ENCODE measurements around the gene CCDC77. TPM values are rescaled to one million over a fixed set of nuclear protein-coding genes. Genes with fewer than 3 reads are reported as not detected.

Gene CCDC77
- total and polyA plus RNA-seq, 2 donors (not counting 1 experiment from before 2014, with no cell fraction given): 6.8 to 8.8 TPM

DNA sequence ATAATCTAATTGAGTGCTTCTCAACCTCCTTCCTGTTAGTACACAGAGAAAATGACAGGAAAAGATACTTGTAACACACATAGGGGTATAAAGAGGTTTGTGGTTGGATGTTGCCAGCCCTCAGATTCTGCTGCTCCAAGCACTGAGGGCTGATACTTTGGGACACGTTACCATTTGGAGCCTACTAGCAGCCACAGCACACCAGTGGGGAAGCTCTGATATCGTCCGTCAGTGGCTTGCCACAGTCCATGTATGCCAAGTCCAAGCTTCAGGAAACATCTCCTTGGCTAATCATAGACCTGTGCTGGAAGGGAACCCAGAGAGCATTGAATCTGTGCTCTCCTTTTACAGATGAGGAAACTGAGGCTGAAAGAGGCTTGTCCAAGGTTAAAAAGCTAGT is 80.6 kb downstream of the CCDC77 start:
- Histone ChIP-seq H3K4me1 (ENCODE audit: control insufficient read depth, extremely low read depth, insufficient read depth, low read length) (no peaks in the 10 kb centered on the region), H3K79me2 (ENCODE audit: control insufficient read depth, insufficient read depth, low read length) (no peaks in the 10 kb centered on the region), H3K4me3 (replicated peaks in 1 of 4; ENCODE audit: control extremely low read depth in 1 of 4, insufficient read depth in 1 of 4, low read depth in 3 of 4, low read length in 4 of 4) (no peak overlapping the region), H3K36me3 (ENCODE audit: control insufficient read depth, insufficient read depth, low read length) (no peaks in the 10 kb centered on the region), H3K9me3 (ENCODE audit: control insufficient read depth, insufficient read depth, low read depth, low read length) (no peaks in the 10 kb centered on the region), H4K20me1 (ENCODE audit: control insufficient read depth, extremely low read depth, insufficient read depth, low read length) (no peaks in the 10 kb centered on the region), H3K27ac (ENCODE audit: insufficient read depth, low read length) (no peak overlapping the region), H2AFZ (ENCODE audit: low read length) (no peak overlapping the region), H3K4me2 (ENCODE audit: extremely low read depth, insufficient read depth, low read length) (no peak overlapping the region), H3K9ac (ENCODE audit: insufficient read depth, low read length) (no peak overlapping the region), H3K27me3 (ENCODE audit: control insufficient read depth, insufficient read depth, low read length) (peaks cover 18% of the 10 kb centered on the region)
- DNase-seq (ENCODE audit: low read depth in 2 of 2): no peak
- TF ChIP-seq, protein P1, sequence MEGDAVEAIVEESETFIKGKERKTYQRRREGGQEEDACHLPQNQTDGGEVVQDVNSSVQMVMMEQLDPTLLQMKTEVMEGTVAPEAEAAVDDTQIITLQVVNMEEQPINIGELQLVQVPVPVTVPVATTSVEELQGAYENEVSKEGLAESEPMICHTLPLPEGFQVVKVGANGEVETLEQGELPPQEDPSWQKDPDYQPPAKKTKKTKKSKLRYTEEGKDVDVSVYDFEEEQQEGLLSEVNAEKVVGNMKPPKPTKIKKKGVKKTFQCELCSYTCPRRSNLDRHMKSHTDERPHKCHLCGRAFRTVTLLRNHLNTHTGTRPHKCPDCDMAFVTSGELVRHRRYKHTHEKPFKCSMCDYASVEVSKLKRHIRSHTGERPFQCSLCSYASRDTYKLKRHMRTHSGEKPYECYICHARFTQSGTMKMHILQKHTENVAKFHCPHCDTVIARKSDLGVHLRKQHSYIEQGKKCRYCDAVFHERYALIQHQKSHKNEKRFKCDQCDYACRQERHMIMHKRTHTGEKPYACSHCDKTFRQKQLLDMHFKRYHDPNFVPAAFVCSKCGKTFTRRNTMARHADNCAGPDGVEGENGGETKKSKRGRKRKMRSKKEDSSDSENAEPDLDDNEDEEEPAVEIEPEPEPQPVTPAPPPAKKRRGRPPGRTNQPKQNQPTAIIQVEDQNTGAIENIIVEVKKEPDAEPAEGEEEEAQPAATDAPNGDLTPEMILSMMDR (conservative IDR thresholded peaks at IDR 0.05 in 1 of 2, IDR thresholded peaks at IDR 0.05 in 1 of 2; ENCODE audit: low read depth in 1 of 2, low read length in 2 of 2): no peak
- TF ChIP-seq EZH2 (IDR thresholded peaks at IDR 0.05; ENCODE audit: low read length, missing control alignments): no peak

DNA sequence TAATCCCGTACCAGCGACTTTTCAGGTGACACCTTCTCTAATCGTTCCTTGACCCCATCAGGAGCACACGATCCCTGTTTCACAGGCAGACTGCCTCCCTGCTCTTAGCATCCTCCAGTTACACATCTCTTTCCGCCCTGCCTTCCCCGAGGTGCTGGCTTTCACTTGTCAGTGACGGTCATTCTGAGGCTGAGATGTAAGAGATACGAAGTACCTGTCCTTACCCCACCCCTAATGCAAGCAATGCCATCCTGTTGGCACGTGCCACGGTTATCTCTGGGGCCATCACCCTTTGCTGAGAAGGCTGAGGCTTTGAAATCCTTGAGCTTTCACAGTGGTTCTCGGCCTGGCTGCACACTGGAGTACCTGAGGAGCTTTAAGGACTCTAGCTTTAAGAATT is 82.7 kb downstream of the CCDC77 start:
- Histone ChIP-seq H3K4me3 (replicated peaks in 1 of 4; ENCODE audit: control extremely low read depth in 1 of 4, insufficient read depth in 1 of 4, low read depth in 3 of 4, low read length in 4 of 4) (no peak overlapping the region), H3K27me3 (ENCODE audit: control insufficient read depth, insufficient read depth, low read length) (peaks cover 16% of the 10 kb centered on the region), H3K9me3 (ENCODE audit: control insufficient read depth, insufficient read depth, low read depth, low read length) (no peaks in the 10 kb centered on the region), H3K27ac (ENCODE audit: insufficient read depth, low read length) (no peak overlapping the region), H3K9ac (ENCODE audit: insufficient read depth, low read length) (no peak overlapping the region), H3K79me2 (ENCODE audit: control insufficient read depth, insufficient read depth, low read length) (no peaks in the 10 kb centered on the region), H3K4me2 (ENCODE audit: extremely low read depth, insufficient read depth, low read length) (no peak overlapping the region), H3K4me1 (ENCODE audit: control insufficient read depth, extremely low read depth, insufficient read depth, low read length) (no peaks in the 10 kb centered on the region), H4K20me1 (ENCODE audit: control insufficient read depth, extremely low read depth, insufficient read depth, low read length) (no peaks in the 10 kb centered on the region), H3K36me3 (ENCODE audit: control insufficient read depth, insufficient read depth, low read length) (no peaks in the 10 kb centered on the region), H2AFZ (ENCODE audit: low read length) (no peak overlapping the region)
- DNase-seq (ENCODE audit: low read depth in 2 of 2): no peak
- no peak for TF ChIP-seq EZH2 (IDR thresholded peaks at IDR 0.05; ENCODE audit: low read length, missing control alignments)
- TF ChIP-seq, protein P1 (conservative IDR thresholded peaks at IDR 0.05 in 1 of 2, IDR thresholded peaks at IDR 0.05 in 1 of 2; ENCODE audit: low read depth in 1 of 2, low read length in 2 of 2): no peak

DNA sequence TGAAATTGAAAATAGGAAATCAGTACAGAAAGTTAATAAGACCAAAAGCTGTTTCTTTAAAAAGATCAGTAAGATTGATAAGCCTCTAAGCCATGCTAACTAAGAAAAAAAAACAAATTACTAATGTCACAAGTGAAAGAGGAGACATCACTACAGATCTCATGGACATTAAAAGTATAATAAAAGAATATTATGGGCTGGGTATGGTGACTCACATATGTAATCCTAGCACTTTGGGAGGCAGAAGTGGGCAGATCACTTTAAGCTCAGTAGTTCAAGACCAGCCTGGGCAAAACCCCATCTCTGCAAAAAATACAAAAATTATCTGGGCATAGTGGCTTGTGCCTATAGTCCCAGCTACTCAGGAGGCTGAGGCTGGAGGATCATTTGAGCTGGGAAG is 88.8 kb downstream of the CCDC77 start:
- no peak overlapping the region for H2AFZ ChIP-seq (ENCODE audit: low read length)
- no peak overlapping the region for H3K27ac ChIP-seq (ENCODE audit: insufficient read depth, low read length)
- no peak for TF ChIP-seq EZH2 (IDR thresholded peaks at IDR 0.05; ENCODE audit: low read length, missing control alignments)
- TF ChIP-seq, protein P1 (conservative IDR thresholded peaks at IDR 0.05 in 1 of 2, IDR thresholded peaks at IDR 0.05 in 1 of 2; ENCODE audit: low read depth in 1 of 2, low read length in 2 of 2): no peak
- H3K4me3 ChIP-seq (replicated peaks in 1 of 4; ENCODE audit: control extremely low read depth in 1 of 4, insufficient read depth in 1 of 4, low read depth in 3 of 4, low read length in 4 of 4): no peak overlapping the region
- H3K9ac ChIP-seq (ENCODE audit: insufficient read depth, low read length): no peak overlapping the region
- H3K27me3 ChIP-seq (ENCODE audit: control insufficient read depth, insufficient read depth, low read length): peaks cover 4% of the 10 kb centered on the region
- no peaks in the 10 kb centered on the region for H3K9me3 ChIP-seq (ENCODE audit: control insufficient read depth, insufficient read depth, low read depth, low read length)
- no peak for DNase-seq (ENCODE audit: low read depth in 2 of 2)
- no peaks in the 10 kb centered on the region for H4K20me1 ChIP-seq (ENCODE audit: control insufficient read depth, extremely low read depth, insufficient read depth, low read length)
- no peaks in the 10 kb centered on the region for H3K36me3 ChIP-seq (ENCODE audit: control insufficient read depth, insufficient read depth, low read length)
- H3K79me2 ChIP-seq (ENCODE audit: control insufficient read depth, insufficient read depth, low read length): no peaks in the 10 kb centered on the region
- H3K4me1 ChIP-seq (ENCODE audit: control insufficient read depth, extremely low read depth, insufficient read depth, low read length): no peaks in the 10 kb centered on the region
- no peak overlapping the region for H3K4me2 ChIP-seq (ENCODE audit: extremely low read depth, insufficient read depth, low read length)

Other genes starting within 250 kb of the CCDC77 start
- gene SLC6A12, start 187.5 kb upstream of the CCDC77 start, total RNA-seq: under 0.01 TPM in 1 of 2 replicates, not detected in the other
- gene SLC6A12, start 187.5 kb upstream of the CCDC77 start, polyA plus RNA-seq: not detected in 2 replicates
- gene SLC6A13, start 138.8 kb upstream of the CCDC77 start, total RNA-seq: not detected in 2 replicates
- not detected in 2 replicates for gene SLC6A13, start 138.8 kb upstream of the CCDC77 start, polyA plus RNA-seq
- 48.0 and 54.5 TPM in 2 replicates for gene KDM5A, start 12.3 kb upstream of the CCDC77 start, total RNA-seq
- 19.8 and 24.4 TPM in 2 replicates for gene KDM5A, start 12.3 kb upstream of the CCDC77 start, polyA plus RNA-seq
- not detected in 2 replicates for gene B4GALNT3, start 58.3 kb downstream of the CCDC77 start, total RNA-seq
- gene B4GALNT3, start 58.3 kb downstream of the CCDC77 start, polyA plus RNA-seq: 0.05 TPM in 1 of 2 replicates, not detected in the other

All from fibroblast of lung (primary cell).